HG03135 (cell line): ENCODE data around the gene ART4.

ENCODE experiments used
- ATAC-seq: cut with Tn5 transposase; IDR thresholded peaks from one replicate; pipeline ENCODE4 v1.9.1; 2021; ENCODE audit warnings: mild to moderate bottlenecking, moderate library complexity; ENCODE audit not compliant: unreplicated experiment

ART4 gene, protein sequence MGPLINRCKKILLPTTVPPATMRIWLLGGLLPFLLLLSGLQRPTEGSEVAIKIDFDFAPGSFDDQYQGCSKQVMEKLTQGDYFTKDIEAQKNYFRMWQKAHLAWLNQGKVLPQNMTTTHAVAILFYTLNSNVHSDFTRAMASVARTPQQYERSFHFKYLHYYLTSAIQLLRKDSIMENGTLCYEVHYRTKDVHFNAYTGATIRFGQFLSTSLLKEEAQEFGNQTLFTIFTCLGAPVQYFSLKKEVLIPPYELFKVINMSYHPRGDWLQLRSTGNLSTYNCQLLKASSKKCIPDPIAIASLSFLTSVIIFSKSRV

DNA sequence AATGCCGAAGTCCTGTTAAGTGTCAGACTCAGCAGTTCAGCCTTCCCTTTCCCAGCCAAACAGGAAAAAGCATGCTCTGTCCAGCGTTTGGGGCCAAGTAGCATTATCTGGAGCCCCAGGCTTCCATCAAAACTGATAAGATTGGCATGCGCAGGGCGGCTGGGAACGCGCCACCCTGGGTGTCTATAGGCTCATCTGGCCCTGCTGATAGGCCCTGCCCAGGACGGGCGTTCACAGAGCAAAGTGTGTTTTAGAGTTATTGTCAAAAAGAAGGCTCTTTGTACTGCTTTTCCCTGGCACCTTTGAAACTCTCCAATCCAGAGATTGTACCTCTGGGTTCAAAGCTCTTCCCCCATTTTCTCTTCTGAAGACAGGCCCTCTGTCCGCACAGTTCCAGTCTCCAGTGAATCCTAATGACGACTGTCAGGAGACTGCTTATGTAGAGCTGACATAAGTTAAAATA lies at the start of gene ART4:
Gene ART4, minus strand, starts transcription at position 102 of the 463 bp plus-strand sequence. CDS start 413 bp downstream, outside the sequence.
- no peak for ATAC-seq

DNA sequence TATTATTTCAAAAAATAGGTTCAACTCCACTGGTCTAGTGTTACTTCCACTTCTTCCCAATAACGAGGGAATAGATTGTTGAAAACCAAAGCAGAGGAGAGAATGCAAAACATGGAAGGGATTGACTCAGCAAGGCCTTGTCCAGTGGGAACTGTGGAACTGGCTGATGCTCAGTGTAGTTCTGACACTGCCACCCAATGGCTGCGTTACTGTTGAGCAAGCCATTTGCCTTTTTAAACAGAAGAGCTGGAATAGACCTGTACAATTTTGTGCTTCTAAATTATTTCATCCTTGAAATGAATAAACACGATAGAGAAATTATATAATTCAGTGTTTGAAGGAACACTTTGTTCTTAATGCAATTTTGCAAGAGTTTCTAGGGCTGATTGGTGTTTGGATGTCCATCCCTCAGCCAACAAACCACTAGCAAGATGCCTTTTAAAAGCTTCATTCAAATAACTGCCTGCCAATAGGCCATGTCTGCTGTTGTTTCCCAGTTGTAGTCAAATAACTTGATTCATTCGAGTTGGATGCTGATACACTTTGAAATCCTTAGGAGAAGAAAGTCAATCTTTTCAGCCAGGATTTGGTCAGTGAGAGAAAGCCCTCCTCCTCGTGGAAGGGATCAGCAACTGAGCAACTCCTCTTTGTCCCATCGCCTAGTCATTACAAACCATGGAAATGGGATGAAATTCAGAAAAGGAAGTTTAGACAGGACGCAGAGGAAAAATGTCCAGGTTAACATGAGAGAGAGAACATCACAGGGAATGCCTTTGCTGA lies 49.6 kb upstream of the ART4 start:
- no peak for ATAC-seq

DNA sequence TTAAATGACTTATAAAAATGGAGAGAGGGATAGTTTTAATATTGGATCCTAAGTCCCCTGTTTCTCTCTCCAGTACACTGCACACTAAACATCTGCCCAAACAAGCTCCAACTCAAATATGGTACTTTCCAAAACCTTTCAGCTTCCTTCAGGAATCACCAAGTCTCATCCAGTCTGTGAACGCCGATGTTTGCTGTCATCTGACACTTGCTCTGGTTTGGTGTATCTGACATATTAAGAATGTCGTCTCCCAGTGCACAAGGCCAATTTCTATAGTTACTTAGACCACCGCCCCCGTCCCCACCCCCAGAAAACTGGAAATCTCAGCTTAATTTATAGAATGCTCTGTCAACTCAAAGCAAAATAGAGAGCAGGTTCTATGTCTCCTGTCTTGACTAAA lies 47.4 kb upstream of the ART4 start:
- ATAC-seq = no peak

DNA sequence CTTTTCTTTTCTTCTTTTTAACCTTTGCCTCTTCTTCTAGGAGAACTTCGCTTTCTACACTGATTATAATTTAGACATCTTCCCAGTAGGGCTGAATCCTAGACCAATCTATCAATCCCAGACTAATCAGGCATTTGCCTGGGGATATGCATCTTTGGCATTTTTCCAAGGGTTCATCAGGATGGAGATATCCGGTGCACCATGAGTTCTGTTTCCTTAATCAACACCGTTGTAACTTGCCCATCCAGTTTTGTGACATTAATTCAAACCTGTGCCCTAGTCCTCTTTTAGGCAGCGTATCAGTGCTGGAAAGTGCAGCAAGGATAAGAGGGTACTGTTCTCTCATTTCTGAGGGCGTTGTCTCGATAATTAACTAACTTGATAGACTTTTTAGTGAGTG lies 42.9 kb upstream of the ART4 start:
- ATAC-seq = no peak

DNA sequence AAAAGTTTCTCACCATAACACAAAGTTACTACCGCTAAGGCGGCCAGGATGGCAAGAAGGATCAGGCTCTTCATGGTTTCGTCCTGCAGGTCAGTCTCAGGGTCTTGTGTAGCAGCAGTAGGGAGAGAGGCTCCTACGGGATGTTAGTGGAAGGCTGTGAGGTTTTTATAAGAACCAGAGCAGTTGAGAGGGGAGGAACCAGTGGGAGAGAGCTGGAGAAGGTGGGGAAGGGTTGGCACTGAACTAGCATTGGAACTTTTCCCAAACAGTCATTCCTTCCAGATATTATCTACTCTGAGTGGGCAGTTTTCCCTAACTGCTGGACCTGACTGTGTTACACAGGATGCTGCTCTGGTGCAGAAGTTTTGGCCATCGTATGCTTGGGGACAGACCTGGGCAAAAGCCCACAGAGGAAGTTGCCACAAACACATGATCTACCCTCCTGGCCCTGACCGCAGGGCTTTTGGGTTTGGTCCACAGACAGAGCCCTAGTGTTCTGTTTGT lies 42.4 kb upstream of the ART4 start, which contains the start of gene MGP:
Gene MGP, minus strand, starts transcription at position 137 of the 504 bp plus-strand sequence. Its CDS starts 63 bp downstream, at position 74.
- no peak for ATAC-seq

DNA sequence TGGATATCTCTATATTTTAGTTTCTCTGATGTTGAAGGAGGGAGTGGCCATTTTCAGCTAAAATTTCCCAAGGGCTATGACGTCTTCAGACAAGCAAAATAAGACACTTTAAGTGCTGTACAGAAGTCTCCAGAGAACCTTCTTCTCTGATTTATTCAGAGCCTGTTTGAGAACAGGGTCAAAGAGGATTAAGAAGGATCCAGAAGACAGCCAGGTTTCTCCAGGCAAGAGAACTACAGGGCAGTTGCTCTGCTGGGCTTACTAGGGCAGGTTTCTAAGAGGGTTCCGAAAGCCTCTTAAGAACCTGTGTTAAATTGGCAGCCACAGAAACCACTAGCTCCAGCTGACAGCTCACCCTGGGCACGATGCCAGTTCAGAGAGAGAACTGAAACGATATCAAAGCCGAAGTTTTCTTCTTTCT lies 41.1 kb upstream of the ART4 start:
- ATAC-seq = peak; percentile 97

DNA sequence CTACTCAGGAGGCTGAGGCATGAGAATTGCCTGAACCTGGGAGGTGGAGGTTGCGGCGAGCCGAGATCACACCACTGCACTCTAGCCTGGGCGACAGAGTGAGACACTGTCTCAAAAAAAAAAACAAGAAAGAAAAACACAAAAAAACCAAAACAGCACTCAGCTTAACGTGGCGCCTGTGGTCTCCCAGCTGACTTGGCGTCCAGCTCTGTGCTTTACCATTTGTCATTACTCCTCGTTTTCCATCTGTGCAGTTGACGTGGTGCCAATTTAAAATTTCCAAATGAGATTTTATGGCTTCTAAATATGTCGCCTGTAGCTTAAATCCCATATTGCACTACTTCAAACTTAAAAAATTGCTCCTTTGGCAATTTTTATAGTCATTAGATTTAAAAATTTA lies 40.4 kb upstream of the ART4 start:
- no peak for ATAC-seq

DNA sequence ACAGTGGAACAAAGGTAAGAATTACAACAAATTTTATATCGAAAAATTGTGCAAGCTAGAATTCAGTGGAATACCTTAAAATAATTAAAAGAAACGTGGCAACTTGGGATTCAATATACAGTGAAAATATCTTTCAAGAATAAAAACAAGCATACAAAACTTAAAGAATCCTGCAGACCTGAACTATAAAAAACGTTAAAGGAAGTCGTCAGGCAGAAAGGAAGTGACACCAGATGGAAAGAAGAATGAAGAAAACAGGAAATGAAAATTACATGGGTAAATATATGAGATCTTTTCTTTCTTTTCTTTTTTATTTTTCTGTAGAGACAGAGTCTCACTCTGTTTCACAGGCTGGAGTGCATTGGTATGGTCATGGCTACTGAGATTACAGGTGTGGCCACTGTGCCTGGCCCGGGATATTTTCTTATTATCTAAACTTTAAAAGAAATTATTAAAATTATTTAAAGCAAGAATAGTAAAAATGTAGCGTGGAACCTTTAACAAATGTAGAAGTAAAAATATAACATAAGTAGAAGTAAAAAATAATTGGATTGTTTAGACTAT lies 37.6 kb upstream of the ART4 start:
- ATAC-seq = no peak

DNA sequence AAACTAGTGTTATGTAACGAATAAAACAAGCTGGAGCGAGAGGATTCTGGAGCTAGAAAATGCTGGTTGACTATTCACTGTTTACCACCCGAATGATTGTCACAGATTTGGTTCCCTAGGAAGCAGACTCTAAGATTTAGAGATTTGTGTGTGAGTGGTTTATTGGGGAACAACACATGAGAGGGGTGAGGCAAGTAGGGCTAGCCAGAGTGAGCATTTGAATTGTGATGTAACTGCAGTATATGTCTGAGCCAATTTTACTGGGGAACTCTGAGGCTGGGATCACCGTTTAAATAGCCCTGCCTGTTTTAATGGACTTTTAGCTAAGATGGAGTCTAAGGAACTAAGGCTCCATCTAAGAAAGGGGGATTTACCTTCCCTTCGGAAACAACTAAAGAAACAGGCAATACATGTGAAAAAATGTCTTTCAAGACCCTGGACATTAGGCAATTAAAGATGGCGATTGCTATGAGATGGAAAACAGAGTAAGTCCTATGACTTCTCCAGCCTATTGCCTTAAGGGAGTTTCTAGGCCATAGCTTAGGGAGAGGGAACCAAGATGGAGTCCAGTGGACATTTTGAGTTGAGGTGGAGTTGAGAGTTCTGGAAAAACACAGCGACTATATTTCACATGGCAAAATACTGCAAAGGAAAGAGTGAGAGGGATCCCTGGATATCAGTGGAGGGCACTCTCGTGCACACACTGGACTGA lies 36.1 kb upstream of the ART4 start:
- ATAC-seq = no peak

DNA sequence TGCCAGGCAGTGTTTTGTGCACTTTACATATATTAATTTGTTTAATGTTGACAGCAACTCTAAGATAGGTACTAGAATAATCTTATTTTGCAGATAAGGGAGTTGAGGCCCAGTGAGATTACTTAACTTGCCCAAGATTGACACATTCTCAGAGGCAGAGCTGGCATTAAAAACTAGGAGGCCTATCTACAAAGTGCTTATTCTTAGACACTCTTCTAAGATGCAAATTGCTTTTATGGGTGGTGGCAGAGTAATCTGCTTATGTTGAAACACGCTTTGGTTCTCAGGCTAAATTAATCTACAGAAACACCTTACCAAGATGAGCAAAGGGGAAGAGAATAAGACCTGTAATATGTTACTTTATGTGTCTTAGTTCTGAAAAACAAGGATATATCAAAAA lies 35.2 kb upstream of the ART4 start:
- no peak for ATAC-seq

DNA sequence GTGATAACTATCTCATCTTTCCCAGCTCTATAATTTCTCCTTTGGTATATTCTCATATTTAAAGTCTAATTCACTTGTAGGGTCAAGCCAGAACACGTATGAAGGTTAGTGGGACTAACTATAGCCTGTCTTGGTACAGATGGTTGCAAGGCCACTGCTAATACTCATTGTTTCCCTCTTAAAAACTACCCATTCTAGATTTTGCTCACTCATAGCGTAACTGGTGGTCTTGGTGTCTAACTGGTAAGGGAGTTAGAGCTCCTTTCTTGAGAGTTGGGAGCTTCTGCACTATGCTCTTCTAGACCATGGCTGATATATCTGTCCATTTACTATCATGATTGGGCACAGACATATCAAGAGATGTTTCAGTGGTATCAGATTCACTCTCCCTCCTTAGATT lies 33.5 kb upstream of the ART4 start:
- no peak for ATAC-seq

DNA sequence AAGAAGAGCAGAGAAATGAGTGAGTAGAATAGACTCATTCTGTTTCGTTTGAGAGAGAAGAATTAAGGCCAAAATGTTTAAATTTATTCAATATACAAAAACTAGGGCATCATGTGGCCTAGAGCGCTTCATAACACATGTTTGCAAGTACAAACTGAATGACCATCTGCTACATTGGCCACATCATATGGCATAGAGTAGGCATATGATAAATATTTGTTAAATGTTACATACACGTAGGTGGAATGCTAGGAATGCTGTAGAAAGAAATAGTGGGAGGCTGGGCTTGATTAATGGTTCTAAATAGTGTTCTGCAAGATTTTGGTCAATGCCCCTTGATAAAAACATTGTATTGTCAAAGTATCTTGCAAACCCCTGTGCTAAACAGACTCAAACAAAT lies 31.6 kb upstream of the ART4 start:
- no peak for ATAC-seq

DNA sequence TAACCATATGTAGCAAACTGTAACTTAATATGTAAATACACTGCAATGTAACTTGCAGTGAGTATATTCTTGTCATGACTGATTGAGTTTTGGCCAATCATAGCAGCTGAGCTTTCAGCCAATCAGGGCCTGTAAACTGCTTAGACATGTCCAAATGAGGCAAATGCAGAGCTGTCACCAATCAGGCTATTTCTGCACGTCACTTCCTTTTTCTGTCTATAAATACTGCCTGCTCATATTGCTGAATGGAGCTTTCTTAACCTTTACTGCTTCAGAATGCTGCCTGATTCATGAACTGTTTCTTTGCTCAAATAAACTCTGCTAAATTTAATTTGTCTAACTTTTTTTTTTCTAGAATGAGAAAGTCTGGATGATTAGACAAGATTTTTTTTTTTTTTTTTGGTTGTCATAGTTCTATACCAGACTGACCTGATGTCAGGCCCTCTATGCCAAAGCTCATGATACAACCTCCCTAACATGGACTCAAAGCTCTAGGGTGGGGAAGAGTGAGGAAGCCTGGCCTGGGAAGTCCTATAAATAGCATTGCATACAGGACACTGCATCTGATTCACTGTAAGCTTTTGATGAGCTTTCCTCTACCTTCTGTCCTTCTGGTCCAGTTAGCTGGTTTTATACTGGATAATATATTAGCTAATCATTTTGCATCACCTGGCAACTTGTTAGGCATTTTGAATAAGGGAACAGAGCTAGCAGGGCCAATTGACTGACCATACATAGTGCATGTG lies 30.3 kb upstream of the ART4 start:
- no peak for ATAC-seq

DNA sequence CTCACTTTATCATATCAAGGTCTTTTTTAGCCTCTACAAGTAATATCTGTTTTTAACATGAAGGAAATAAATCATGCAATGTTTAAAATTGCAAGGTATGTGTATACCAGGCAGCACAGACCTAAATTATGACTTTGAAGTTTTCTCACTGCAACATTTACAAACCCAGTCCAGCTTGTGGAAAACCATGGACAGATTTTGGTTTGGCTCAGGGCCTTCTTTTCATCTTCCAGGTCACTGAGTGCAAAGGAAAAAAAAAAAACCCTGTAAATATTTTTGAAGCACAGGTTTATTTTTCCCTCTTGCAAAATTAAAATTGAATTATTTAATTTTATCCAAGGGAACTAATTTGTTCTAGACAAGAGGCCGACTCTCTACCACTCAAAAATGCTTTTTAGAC lies 28.6 kb upstream of the ART4 start:
- no peak for ATAC-seq

DNA sequence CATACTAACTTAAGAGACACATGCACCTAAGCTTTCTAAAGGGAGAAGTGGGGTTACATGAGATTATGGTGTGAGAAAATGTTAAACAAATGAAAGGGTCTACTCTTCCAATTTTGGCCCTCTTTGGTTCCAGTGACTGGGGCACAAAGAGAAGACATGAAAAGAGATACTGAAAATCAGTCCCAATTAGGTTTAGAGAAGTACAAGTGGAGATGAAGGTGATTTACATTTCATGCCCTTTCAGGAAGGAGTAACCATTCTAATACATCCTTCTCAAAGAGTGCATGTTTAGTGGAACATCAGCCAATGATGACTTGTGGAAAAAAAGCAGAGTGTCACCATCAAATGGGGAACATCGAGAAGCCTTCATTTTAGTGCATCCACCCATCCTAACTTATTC lies 27.9 kb upstream of the ART4 start:
- no peak for ATAC-seq

DNA sequence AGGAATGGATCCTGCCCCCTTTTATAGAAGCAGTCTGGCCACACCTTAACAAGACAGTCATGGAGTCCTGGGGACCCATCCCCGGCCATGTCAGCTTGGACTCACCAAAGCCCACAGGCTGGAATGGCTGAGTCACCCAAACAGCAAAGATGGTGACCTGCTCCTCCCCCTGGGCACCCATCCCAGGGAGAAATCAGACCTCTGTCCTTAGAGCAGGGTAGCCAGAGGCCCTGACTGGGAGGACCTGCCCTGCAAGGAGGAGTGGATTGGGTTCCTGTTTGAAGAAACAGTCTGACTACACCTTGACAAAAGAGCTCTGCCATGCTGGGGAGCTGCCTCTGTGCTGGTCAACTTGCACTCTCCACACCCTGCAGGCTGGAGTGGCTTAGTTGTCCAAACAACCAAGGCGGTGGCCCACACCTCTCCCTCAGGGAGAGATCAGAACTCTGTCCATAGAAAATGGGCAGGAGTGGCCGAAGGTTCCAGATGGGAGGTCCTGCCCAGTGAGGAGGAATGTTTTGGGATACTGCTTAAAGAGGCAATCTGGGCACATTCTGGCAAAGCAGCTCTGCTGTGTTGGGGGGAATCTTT lies 25.7 kb upstream of the ART4 start:
- ATAC-seq = no peak

DNA sequence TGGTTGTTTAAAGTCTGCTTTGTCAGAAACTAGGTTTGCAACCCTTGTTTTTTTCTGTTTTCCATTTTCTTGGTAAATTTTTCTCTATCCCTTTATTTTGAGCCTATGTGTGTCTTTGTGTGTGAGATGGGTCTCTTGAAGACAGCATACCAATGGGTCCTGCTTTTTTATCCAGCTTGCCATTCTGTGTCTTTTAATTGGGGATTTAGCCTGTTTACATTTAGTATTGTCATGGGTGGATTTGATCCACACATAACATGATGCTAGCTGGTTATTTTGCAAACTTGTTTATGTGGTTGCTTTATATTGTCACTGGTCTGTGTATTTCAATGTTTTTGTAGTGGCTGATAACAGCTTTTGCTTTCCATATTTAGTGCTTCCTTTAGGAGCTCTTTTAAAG lies 17.2 kb upstream of the ART4 start:
- ATAC-seq = no peak

DNA sequence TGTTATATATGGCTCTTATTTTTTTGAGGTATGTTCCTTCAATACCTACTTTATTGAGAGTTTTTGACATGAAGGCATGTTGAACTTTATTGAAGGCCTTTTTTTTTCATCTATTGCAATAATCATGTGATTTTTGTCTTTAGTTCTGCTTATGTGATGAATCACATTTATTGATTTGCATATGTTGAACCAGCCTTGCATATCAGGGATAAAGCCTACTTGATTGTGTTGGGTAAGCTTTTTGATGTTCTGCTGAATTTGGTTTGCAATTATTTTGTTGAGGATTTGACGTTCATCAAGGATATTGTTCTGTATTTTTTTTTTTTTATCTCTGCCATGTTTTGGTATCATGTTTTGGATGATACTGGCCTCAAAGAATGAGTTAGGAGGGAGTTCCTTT lies 15.2 kb upstream of the ART4 start:
- ATAC-seq = no peak

DNA sequence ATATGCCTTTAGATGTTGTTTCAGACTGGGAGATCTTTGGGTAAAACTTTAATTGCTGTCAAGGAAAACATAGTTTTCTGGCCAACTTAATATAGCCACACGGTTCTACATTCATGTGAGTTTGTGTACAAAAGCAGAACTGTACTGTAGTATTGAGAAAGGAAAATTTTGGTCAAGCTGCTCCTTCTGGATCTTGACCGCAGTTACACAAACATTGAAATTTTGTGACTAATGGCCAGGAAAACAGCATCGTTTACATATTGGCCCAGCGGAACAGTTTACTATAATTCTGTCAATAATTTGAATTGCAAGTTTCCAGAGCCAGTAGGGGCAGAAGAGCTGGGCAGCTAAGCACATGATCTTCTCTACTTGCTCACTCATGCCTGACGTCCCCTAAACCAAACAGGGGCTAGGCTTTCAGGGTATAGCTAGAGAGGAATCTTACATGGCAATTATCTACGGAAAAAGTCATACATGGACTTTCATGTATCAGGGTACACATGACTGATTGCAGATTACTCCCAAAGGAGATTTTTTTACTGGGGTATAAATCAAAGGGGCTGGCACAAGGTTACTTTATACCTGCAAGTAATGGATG lies 11.4 kb upstream of the ART4 start:
- ATAC-seq = no peak

DNA sequence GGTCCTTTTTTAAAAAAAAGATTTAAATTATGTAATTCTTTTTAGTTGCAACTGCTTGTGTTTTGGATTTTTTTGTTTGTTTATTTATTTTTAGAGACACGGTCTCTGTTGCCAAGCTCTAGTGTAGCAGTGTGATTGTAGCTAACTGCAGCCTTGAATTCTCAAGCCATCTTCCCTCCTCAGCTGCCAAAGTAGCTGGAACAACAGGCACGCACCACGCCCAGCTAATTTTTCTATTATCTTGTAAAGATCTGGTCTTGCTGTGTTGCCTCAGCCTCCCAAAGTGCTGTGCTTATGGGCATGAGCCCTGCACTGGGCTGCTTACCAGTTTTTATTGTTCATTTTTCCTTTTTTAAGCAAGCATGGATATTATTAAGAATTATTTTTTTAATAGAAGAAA lies 10.6 kb upstream of the ART4 start:
- ATAC-seq = no peak
